Measurements from ENCODE around the gene ZNRD2.
A peak's percentile ranks its signal among the peaks of the same experiment; 100 is the strongest.

Gene ZNRD2

DNA sequence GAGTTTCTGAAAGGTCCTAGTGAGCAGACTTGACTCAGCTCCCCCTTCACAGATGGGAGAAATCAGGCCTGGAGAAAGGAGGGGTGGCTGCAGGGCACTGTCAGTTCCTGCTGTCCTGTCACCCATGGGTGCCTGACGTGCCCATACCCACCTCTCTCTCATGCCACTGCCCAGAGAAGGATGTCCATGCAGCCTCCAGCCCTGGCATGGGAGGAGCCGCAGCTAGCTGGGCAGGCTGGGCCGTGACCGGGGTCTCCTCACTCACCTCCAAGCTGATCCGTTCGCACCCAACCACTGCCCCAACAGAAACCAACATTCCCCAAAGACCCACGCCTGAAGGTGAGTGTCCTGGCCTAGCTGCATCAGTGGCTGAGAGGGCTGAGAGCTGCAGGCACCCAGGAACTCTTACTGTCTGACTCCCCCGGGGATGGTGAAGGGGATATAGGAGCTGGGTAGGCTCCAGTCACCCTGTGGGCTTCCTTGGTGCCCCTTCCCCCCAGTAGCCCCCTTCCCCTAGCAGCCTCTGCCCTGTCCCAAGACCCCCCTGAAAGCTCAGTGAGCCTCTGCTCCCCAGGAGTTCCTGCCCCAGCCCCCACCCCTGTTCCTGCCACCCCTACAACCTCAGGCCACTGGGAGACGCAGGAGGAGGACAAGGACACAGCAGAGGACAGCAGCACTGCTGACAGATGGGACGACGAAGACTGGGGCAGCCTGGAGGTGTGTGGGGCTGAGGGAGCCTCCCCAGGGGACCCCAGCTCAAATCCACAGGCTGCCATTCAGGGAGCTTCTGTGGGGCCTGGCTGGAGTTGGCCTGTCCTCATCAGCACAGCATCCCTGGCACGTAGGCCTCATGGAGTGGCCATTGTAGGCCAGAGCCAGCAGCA lies 33.6 kb upstream of the ZNRD2 start:
- Histone ChIP-seq H3K27ac (no peak overlapping the region), H3K9ac (ENCODE audit: insufficient read length) (no peak overlapping the region), H3K9me3 (ENCODE audit: low read depth, low read length) (no peaks in the 10 kb centered on the region), H3K4me3 (no peak overlapping the region), H3K36me3 (ENCODE audit: insufficient read depth, low read length) (peaks cover 3% of the 10 kb centered on the region; the same call in 1 of the 2 replicates)
- no peak for DNase-seq (ENCODE audit: low read depth, low spot score)
- no peak for TF ChIP-seq FOXP2 (optimal IDR thresholded peaks at IDR 0.05; ENCODE audit: control extremely low read depth, extremely low read length, insufficient read depth)
- TF ChIP-seq POLR2AphosphoS5 (IDR thresholded peaks at IDR 0.05; ENCODE audit: borderline replicate concordance, low read depth, low read length), result no peak; the same call in 1 of the 2 replicates
- TF ChIP-seq EZH2 (IDR thresholded peaks at IDR 0.05), result no peak

DNA sequence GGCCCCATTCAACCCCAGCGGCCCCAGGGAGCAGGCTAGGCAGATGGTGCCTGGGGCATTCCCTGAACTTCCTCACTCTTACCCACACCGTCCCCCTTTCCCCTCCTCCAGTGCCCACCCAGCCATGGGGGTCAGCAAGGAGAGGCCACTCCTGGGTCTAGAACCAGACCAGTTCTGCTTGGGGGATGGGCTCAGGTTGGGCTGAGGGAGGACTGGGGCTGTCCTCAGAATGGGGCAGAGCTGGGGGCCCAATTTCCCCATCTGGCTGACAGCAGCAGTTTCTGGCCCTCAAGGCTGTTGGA lies 33.0 kb upstream of the ZNRD2 start:
- Histone ChIP-seq H3K9me3 (ENCODE audit: low read depth, low read length) (no peaks in the 10 kb centered on the region), H3K9ac (ENCODE audit: insufficient read length) (no peak overlapping the region), H3K4me3 (no peak overlapping the region), H3K36me3 (ENCODE audit: insufficient read depth, low read length) (peaks cover 3% of the 10 kb centered on the region; the same call in 1 of the 2 replicates), H3K27ac (no peak overlapping the region)
- TF ChIP-seq EZH2 (IDR thresholded peaks at IDR 0.05) (no peak), FOXP2 (optimal IDR thresholded peaks at IDR 0.05; ENCODE audit: control extremely low read depth, extremely low read length, insufficient read depth) (no peak), POLR2AphosphoS5 (IDR thresholded peaks at IDR 0.05; ENCODE audit: borderline replicate concordance, low read depth, low read length) (no peak; the same call in 1 of the 2 replicates)
- no peak for DNase-seq (ENCODE audit: low read depth, low spot score)

DNA sequence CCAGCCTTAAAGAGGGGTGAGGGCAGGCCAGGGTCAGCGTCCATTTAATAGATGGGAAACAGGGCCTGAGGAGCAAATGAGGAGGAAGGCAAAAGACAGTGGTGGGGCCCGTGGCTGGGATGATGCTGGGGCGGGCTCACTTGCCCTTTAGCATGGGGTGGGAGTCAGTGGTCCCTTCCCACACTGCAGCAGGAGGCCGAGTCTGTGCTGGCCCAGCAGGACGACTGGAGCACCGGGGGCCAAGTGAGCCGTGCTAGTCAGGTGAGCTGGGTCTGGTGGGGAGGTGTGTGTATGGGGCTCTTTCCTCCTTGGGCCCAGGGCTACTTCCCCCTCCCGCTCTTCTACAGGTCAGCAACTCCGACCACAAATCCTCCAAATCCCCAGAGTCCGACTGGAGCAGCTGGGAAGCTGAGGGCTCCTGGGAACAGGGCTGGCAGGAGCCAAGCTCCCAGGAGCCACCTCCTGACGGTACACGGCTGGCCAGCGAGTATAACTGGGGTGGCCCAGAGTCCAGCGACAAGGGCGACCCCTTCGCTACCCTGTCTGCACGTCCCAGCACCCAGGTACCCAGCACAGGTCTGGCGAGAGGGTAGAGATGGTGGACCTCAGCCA lies 32.6 kb upstream of the ZNRD2 start:
- no peak for DNase-seq (ENCODE audit: low read depth, low spot score)
- no peak for TF ChIP-seq EZH2 (IDR thresholded peaks at IDR 0.05)
- TF ChIP-seq FOXP2 (optimal IDR thresholded peaks at IDR 0.05; ENCODE audit: control extremely low read depth, extremely low read length, insufficient read depth), result no peak
- H3K4me3 ChIP-seq, result no peak overlapping the region
- no peaks in the 10 kb centered on the region for H3K9me3 ChIP-seq (ENCODE audit: low read depth, low read length)
- H3K36me3 ChIP-seq (ENCODE audit: insufficient read depth, low read length), result peaks cover 1% of the 10 kb centered on the region; the same call in 1 of the 2 replicates
- no peak overlapping the region for H3K9ac ChIP-seq (ENCODE audit: insufficient read length)
- H3K27ac ChIP-seq, result no peak overlapping the region

DNA sequence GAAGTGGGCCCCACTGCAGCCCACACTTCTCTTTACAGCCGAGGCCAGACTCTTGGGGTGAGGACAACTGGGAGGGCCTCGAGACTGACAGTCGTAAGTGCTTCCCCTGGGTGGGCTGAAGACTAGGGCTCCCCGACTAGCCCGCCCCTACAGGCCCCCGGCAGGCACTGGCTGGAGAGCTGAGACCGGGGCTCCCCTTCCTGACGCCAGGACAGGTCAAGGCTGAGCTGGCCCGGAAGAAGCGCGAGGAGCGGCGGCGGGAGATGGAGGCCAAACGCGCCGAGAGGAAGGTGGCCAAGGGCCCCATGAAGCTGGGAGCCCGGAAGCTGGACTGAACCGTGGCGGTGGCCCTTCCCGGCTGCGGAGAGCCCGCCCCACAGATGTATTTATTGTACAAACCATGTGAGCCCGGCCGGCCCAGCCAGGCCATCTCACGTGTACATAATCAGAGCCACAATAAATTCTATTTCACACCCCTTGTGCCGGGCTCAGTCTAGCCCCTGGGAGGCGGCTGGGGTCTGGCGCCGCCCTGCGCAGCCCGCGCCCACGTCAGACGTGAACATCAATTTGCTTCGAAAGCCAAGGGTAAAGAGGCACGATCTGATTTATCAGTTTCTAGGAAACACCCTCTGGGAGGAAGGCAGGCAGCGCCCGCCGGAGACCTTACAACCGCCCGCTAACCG lies 31.9 kb upstream of the ZNRD2 start:
- TF ChIP-seq EZH2 (IDR thresholded peaks at IDR 0.05) (no peak), POLR2AphosphoS5 (IDR thresholded peaks at IDR 0.05; ENCODE audit: borderline replicate concordance, low read depth, low read length) (no peak), FOXP2 (optimal IDR thresholded peaks at IDR 0.05; ENCODE audit: control extremely low read depth, extremely low read length, insufficient read depth) (no peak)
- Histone ChIP-seq H3K4me3 (no peak overlapping the region), H3K27ac (no peak overlapping the region), H3K9me3 (ENCODE audit: low read depth, low read length) (no peaks in the 10 kb centered on the region), H3K9ac (ENCODE audit: insufficient read length) (no peak overlapping the region), H3K36me3 (ENCODE audit: insufficient read depth, low read length) (no peaks in the 10 kb centered on the region; the same call in 1 of the 2 replicates)
- DNase-seq (ENCODE audit: low read depth, low spot score), result no peak

DNA sequence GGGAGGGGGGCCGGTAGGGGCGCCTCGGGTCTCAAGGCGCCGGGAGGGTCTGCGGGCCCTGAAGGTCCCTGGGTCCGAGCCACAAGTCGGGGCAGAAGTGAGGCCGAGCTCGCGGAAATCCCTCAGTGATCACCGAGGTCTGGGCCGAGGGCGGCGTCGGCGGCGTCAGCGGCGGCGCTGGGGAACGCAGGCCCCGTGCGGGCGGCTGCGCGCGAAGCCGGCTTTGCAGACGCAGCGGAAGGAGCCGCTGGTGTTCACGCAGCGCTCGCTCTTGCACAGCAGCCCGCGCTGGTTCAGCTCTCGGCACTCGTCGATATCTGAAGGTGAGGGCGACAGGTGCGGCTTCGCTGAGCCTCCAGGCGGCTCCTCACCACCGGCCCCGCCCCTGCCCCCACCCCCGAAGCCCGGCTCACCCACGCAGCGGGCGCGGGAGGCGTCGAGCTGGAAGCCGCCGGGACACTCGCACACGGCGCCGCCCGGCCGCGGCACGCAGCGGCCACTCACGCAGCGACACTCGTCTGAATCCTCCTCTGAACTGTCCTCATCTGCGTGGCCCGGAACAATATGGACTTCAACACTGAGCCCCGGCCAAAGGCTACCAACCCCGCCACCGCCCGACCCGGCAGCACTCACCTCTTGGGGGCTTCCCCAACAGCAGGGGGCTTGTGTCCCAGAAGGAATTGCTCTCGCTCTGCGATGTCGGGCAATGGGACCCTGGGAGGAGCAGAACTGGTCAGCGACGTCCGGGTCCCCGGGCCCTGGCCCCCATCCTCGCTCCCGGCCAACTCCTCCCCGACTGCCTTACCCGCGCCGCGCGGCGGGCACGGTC lies 31.1 kb upstream of the ZNRD2 start:
- no peak for DNase-seq (ENCODE audit: low read depth, low spot score)
- Histone ChIP-seq H3K9ac (ENCODE audit: insufficient read length) (no peak overlapping the region), H3K36me3 (ENCODE audit: insufficient read depth, low read length) (no peaks in the 10 kb centered on the region; the same call in 1 of the 2 replicates), H3K4me3 (no peak overlapping the region), H3K27ac (no peak overlapping the region), H3K9me3 (ENCODE audit: low read depth, low read length) (no peaks in the 10 kb centered on the region)
- TF ChIP-seq EZH2 (IDR thresholded peaks at IDR 0.05) (no peak), POLR2AphosphoS5 (IDR thresholded peaks at IDR 0.05; ENCODE audit: borderline replicate concordance, low read depth, low read length) (no peak)

DNA sequence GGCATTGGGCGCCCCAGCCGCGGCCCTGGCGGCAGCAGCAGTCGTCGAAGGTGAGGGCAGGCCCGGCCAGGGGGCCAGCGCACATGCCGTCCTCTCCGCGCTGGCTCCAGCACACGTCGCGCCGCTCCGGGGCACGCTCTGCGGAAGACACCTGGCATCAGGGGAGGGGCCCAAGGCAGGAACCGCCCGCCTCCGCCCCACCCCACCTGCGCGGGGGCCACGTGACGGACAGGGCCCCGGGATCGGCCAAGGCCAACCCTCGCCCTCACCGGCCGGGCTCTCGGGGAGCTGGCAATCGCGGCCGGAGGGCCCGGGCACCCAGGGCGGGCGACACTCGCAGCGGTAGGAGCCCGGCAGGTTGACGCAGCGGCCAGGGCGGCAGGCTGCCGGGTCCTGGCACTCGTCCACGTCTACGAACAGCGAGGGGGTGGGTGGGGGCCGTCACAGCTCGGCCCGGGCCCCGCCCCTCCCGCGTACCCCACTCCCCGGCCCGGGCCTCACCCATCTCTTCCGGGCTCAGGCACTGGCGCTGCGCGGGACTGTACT lies 30.5 kb upstream of the ZNRD2 start:
- Histone ChIP-seq H3K9me3 (ENCODE audit: low read depth, low read length) (no peaks in the 10 kb centered on the region), H3K27ac (no peak overlapping the region), H3K36me3 (ENCODE audit: insufficient read depth, low read length) (no peaks in the 10 kb centered on the region; the same call in 1 of the 2 replicates), H3K9ac (ENCODE audit: insufficient read length) (no peak overlapping the region), H3K4me3 (peak overlapping the region; percentile 90)
- DNase-seq (ENCODE audit: low read depth, low spot score), result no peak
- TF ChIP-seq POLR2AphosphoS5 (IDR thresholded peaks at IDR 0.05; ENCODE audit: borderline replicate concordance, low read depth, low read length) (no peak), FOXP2 (optimal IDR thresholded peaks at IDR 0.05; ENCODE audit: control extremely low read depth, extremely low read length, insufficient read depth) (no peak), EZH2 (IDR thresholded peaks at IDR 0.05) (no peak)

DNA sequence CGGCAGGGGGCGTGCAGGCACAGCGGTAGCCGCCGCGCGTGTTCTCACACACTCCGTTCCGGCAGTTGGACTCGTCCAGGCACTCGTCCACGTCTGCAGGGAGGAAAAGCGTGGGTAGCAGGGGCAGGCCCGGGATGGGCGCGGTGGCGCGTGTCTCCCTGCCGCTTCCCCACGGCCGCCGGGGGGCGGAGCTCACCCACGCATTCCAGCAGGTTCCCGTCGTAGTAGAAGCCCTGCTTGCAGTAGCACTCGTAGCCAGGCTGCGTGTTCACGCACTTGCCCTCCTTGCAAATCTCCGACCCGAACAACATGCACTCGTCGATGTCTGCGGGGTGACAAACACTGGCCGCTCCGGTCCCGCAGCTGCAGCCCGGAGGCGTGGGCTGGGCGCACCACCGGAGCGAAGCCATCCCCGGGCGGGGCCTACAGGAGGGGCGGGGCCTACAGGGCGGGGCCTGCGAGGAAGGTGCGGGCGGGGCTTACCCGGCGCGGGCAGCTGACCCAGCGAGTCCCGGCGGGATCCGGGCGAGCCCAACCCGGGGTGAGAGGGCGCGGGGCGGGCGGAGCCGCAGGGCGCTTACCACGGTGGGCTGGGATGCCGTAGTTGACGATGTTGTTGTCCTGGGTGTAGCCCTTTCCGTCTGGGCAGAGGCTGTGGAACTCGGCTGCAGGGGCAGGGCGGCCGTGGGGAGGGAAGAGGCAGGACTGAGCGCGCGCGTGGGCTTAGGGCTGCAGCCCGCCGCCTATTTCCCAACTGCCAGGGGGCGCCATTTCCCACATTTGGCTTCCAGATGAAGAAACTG lies 29.8 kb upstream of the ZNRD2 start:
- peak overlapping the region; percentile 90 for H3K4me3 ChIP-seq
- no peak overlapping the region for H3K27ac ChIP-seq
- DNase-seq (ENCODE audit: low read depth, low spot score), result no peak
- H3K36me3 ChIP-seq (ENCODE audit: insufficient read depth, low read length), result no peaks in the 10 kb centered on the region; the same call in 1 of the 2 replicates
- H3K9me3 ChIP-seq (ENCODE audit: low read depth, low read length), result no peaks in the 10 kb centered on the region
- no peak for TF ChIP-seq FOXP2 (optimal IDR thresholded peaks at IDR 0.05; ENCODE audit: control extremely low read depth, extremely low read length, insufficient read depth)
- no peak for TF ChIP-seq EZH2 (IDR thresholded peaks at IDR 0.05)
- peak; percentile 63; the same call in 1 of the 2 replicates for TF ChIP-seq POLR2AphosphoS5 (IDR thresholded peaks at IDR 0.05; ENCODE audit: borderline replicate concordance, low read depth, low read length)
- peak overlapping the region; percentile 63 for H3K9ac ChIP-seq (ENCODE audit: insufficient read length)
